ENCODE data around the gene GATD1. TPM values are rescaled to one million over a fixed set of nuclear protein-coding genes. Genes with fewer than 3 reads are reported as not detected.

The GATD1 gene
- total and polyA plus RNA-seq, 10 of the 15 experiments (the other 5 are each of a cell fraction or from before 2014, with no cell fraction given) = 1.2 to 92.6 (median 22.3) TPM

DNA sequence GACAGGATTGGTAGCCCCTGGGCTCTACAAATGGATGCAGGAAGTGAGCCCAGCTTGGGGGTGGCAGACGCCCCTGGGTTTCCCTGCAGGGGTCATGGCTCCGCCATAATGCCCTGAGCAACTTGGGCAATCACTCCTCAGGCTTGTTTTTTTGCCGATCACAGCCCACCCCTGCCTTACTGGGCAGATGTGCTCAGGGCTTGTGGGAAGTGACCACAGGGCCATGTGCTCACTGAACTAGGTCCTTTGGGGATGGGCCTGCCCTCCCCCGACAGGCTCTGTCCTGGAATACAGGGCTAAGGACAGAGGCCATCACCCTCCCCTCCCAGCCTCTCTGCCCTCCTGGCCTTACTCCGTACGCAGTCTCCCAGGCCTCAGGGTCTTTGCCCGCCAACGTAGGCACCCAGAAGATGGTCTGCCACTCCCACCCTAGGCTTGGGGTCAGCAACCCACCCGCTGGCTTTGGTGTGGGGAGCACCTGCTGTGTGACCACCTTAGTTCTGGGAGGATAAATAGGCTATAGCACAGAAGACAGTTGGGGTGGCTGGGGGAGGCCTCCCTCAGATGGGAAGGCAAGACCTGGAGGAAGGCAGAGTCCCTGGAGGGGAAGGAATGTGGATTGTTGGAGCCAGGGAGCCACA lies 36.3 kb upstream of the GATD1 start:
- SMC1A ChIA-PET (ENCODE audit: uncharacterized antibody, unreplicated experiment) = no interaction called here
- peaks cover 34% of the 10 kb centered on the region for H3K79me2 ChIP-seq (ENCODE audit: control insufficient read depth, insufficient read depth, low read length)
- no peak for ATAC-seq
- intact Hi-C loops (cut with micrococcal nuclease; ENCODE audit: unreplicated experiment) (no loop called here), in situ Hi-C loops (cut with MboI) (loop anchor here (25.0 kb wide), 1 partner anchor 1574 kb away; the partner anchor contains the start of gene CD81)
- POLR2A ChIA-PET = no interaction called here
- no peak for FAIRE-seq
- H3K4me1 ChIP-seq (ENCODE audit: control insufficient read depth, insufficient read depth, low read length) = peaks cover 7% of the 10 kb centered on the region; the same call in 1 of the 2 replicates
- peaks cover 8 to 28% of the 10 kb centered on the region in 2 experiments; a peak in 3 of 4 replicates for H3K36me3 ChIP-seq (ENCODE audit: control insufficient read depth in 2 of 2, insufficient read depth in 2 of 2, low read length in 1 of 2)
- H3K9ac ChIP-seq (ENCODE audit: control insufficient read depth, insufficient read depth, low read length) = no peak overlapping the region
- H3K27me3 ChIP-seq (replicated peaks in 1 of 2; ENCODE audit: control insufficient read depth in 2 of 2, insufficient read depth in 2 of 2, low read length in 1 of 2) = no peaks in the 10 kb centered on the region
- no peak for DNase-seq (ENCODE audit: low read depth, low spot score)
- CTCF ChIA-PET = no interaction called here
- no peaks in the 10 kb centered on the region for H3K9me3 ChIP-seq (replicated peaks; ENCODE audit: control insufficient read depth, insufficient read depth, low read length)
- RAD21 ChIA-PET (ENCODE audit: unreplicated experiment) = no interaction called here
- WGBS (ENCODE audit: insufficient coverage, insufficient replicate concordance, low lambda C conversion rate, missing lambda C conversion rate) = 76% methylated on average over 9 of the region's 9 CpGs
- no peak overlapping the region for H3K4me3 ChIP-seq
- H2AFZ ChIP-seq (ENCODE audit: control insufficient read depth, low read depth, low read length) = no peak overlapping the region
- peaks cover 8% of the 10 kb centered on the region; the same call in 1 of the 2 replicates for H4K20me1 ChIP-seq (ENCODE audit: control insufficient read depth, insufficient read depth)
- BruUV-seq (replicated peaks) = no TSS peak
- no peak overlapping the region for H3K27ac ChIP-seq (ENCODE audit: control insufficient read depth, insufficient read depth)
- H3K4me2 ChIP-seq (ENCODE audit: control insufficient read depth, insufficient read depth) = no peak overlapping the region
- TF ChIP-seq POLR2A (IDR thresholded peaks at IDR 0.05; ENCODE audit: low read depth, low read length) (peak; percentile 80), CHD2 (IDR thresholded peaks at IDR 0.05; ENCODE audit: borderline replicate concordance, low read depth, low read length) (no peak), RAD21 (IDR thresholded peaks at IDR 0.05; ENCODE audit: insufficient read depth, low read depth, low read length) (no peak), POLR2AphosphoS5 (IDR thresholded peaks at IDR 0.05; ENCODE audit: low read length) (peak; percentile 68; the same call in 1 of the 2 replicates), HDGF (IDR thresholded peaks at IDR 0.05) (no peak), POU2F2 (IDR thresholded peaks at IDR 0.05; ENCODE audit: borderline replicate concordance, low read depth, low read length) (no peak), NFYB (IDR thresholded peaks at IDR 0.05; ENCODE audit: insufficient read depth, low read depth, low read length) (no peak), NR2C1 (IDR thresholded peaks at IDR 0.05) (no peak), BMI1 (IDR thresholded peaks at IDR 0.05; ENCODE audit: borderline replicate concordance) (no peak), RELB (IDR thresholded peaks at IDR 0.05; ENCODE audit: low read depth) (no peak), ZBTB33 (IDR thresholded peaks at IDR 0.05) (no peak), PAX5 (IDR thresholded peaks at IDR 0.05; ENCODE audit: borderline replicate concordance, low read depth, low read length) (0 out of 2 replicates have a peak, but pooled peaks have one; percentile 4)
- TF ChIP-seq, protein P1, sequence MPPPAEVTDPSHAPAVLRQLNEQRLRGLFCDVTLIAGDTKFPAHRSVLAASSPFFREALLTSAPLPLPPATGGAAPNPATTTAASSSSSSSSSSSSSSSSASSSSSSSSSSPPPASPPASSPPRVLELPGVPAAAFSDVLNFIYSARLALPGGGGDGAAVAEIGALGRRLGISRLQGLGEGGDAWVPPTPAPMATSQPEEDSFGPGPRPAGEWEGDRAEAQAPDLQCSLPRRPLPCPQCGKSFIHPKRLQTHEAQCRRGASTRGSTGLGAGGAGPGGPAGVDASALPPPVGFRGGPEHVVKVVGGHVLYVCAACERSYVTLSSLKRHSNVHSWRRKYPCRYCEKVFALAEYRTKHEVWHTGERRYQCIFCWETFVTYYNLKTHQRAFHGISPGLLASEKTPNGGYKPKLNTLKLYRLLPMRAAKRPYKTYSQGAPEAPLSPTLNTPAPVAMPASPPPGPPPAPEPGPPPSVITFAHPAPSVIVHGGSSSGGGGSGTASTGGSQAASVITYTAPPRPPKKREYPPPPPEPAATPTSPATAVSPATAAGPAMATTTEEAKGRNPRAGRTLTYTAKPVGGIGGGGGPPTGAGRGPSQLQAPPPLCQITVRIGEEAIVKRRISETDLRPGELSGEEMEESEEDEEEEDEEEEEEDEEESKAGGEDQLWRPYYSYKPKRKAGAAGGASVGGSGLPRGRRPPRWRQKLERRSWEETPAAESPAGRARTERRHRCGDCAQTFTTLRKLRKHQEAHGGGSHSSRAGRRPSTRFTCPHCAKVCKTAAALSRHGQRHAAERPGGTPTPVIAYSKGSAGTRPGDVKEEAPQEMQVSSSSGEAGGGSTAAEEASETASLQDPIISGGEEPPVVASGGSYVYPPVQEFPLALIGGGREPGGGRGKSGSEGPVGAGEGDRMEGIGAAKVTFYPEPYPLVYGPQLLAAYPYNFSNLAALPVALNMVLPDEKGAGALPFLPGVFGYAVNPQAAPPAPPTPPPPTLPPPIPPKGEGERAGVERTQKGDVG (CRISPR knock-in tag; IDR thresholded peaks at IDR 0.05) = no peak
- TF ChIP-seq, protein P2, sequence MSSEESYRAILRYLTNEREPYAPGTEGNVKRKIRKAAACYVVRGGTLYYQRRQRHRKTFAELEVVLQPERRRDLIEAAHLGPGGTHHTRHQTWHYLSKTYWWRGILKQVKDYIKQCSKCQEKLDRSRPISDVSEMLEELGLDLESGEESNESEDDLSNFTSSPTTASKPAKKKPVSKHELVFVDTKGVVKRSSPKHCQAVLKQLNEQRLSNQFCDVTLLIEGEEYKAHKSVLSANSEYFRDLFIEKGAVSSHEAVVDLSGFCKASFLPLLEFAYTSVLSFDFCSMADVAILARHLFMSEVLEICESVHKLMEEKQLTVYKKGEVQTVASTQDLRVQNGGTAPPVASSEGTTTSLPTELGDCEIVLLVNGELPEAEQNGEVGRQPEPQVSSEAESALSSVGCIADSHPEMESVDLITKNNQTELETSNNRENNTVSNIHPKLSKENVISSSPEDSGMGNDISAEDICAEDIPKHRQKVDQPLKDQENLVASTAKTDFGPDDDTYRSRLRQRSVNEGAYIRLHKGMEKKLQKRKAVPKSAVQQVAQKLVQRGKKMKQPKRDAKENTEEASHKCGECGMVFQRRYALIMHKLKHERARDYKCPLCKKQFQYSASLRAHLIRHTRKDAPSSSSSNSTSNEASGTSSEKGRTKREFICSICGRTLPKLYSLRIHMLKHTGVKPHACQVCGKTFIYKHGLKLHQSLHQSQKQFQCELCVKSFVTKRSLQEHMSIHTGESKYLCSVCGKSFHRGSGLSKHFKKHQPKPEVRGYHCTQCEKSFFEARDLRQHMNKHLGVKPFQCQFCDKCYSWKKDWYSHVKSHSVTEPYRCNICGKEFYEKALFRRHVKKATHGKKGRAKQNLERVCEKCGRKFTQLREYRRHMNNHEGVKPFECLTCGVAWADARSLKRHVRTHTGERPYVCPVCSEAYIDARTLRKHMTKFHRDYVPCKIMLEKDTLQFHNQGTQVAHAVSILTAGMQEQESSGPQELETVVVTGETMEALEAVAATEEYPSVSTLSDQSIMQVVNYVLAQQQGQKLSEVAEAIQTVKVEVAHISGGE (CRISPR knock-in tag; IDR thresholded peaks at IDR 0.05) = no peak

Measured in GM12878 (cell line).